Activated CD4-positive, alpha-beta T cell treated with anti-CD3 and anti-CD28 coated beads, Interleukin-2, amount 50 U/mL, for 1 hour (primary cell): ENCODE measurements around the gene PLPP2.

Experiments
- DNase-seq: peaks from one replicate; pipeline ENCODE4 v3.0.0-alpha.2; 2020

PLPP2 gene

GRCh38 chr19:291006-291521, at the start of gene PLPP2:
Gene PLPP2 (minus strand): TSS chr19:291403. CDS start chr19:291336, 67 bp downstream.
- no peak for DNase-seq

- DNase-seq, result no peak
Measured at GRCh38 chr19:340620-341385, 49.6 kb upstream of the PLPP2 start.

- DNase-seq, result no peak
Measured at GRCh38 chr19:339262-339887, 48.2 kb upstream of the PLPP2 start.

GRCh38 chr19:338421-338820, 47.2 kb upstream of the PLPP2 start:
- no peak for DNase-seq

GRCh38 chr19:336067-336614, 44.9 kb upstream of the PLPP2 start:
- DNase-seq, result no peak

- no peak for DNase-seq
Measured at GRCh38 chr19:335486-336066, 44.4 kb upstream of the PLPP2 start.

GRCh38 chr19:335072-335471, 43.9 kb upstream of the PLPP2 start:
- DNase-seq, result no peak

- DNase-seq, result no peak
Measured at GRCh38 chr19:334296-335071, 43.3 kb upstream of the PLPP2 start.

GRCh38 chr19:330503-330902, 39.3 kb upstream of the PLPP2 start:
- no peak for DNase-seq

GRCh38 chr19:329876-330275, 38.7 kb upstream of the PLPP2 start:
- no peak for DNase-seq

GRCh38 chr19:328025-328505, 36.9 kb upstream of the PLPP2 start:
- DNase-seq, result no peak

GRCh38 chr19:327291-328024, 36.3 kb upstream of the PLPP2 start:
- no peak for DNase-seq

GRCh38 chr19:326871-327270, 35.7 kb upstream of the PLPP2 start:
- no peak for DNase-seq

GRCh38 chr19:325937-326565, 34.8 kb upstream of the PLPP2 start:
- no peak for DNase-seq

GRCh38 chr19:325173-325936, 34.2 kb upstream of the PLPP2 start:
- DNase-seq, result no peak

- DNase-seq, result no peak
Measured at GRCh38 chr19:324716-325115, 33.5 kb upstream of the PLPP2 start.

- no peak for DNase-seq
Measured at GRCh38 chr19:322616-323015, 31.4 kb upstream of the PLPP2 start.

GRCh38 chr19:318509-318774, 27.2 kb upstream of the PLPP2 start:
- no peak for DNase-seq

GRCh38 chr19:317710-318508, 26.7 kb upstream of the PLPP2 start:
- no peak for DNase-seq

- DNase-seq, result no peak
Measured at GRCh38 chr19:315811-316210, 24.6 kb upstream of the PLPP2 start.
